A673 (cell line): ENCODE measurements around the gene BCAT1. TPM values are rescaled to one million over a fixed set of nuclear protein-coding genes. Genes with fewer than 3 reads are reported as not detected.

ENCODE experiments used
- BruUV-seq: library from RNA; stranded (reverse); fragments of 400-500 nt; replicated peaks from 2 replicates; lab custom pipeline; 2021; lab: Mats Ljungman, UMichigan
- CTCF ChIA-PET: fragments of 300-600 bp; sonication (Branson Sonifier 250); formaldehyde crosslinking; loops from one replicate; lab custom pipeline; 2022; ENCODE audit warnings: antibody characterized with exemption; lab: Charles Lee
- POLR2A ChIA-PET: fragments of 300-600 bp; sonication (Branson Sonifier 250); formaldehyde crosslinking; loops from one replicate; lab custom pipeline; 2022; ENCODE audit warnings: antibody characterized with exemption; ENCODE audit not compliant: low non-redundant PET; lab: Charles Lee
- DNase-seq: peaks from one replicate; pipeline ENCODE4 v3.0.0-alpha.2; 2015; ENCODE audit warnings: low spot score
- H3K27ac ChIP-seq: fragments of 200-600 bp; sonication (generic); 2 replicates; pipeline ENCODE4 v1.5.1; 2016; ENCODE audit warnings: mixed run types, low read depth, mild to moderate bottlenecking, mixed read lengths, antibody characterized with exemption, low read length; ENCODE audit not compliant: poor library complexity, severe bottlenecking
- H3K27me3 ChIP-seq: fragments of 200-600 bp; sonication (generic); replicated peaks from 2 replicates; pipeline ENCODE4 v1.6.1; 2017; ENCODE audit warnings: mixed run types, low read depth, mild to moderate bottlenecking, mixed read lengths, antibody characterized with exemption, low read length; ENCODE audit not compliant: insufficient read depth, poor library complexity
- H3K36me3 ChIP-seq: fragments of 200-600 bp; sonication (generic); 2 replicates; pipeline ENCODE4 v1.6.1; 2016; ENCODE audit warnings: mixed run types, mild to moderate bottlenecking, mixed read lengths, antibody characterized with exemption, low read length; ENCODE audit not compliant: insufficient read depth, poor library complexity, severe bottlenecking
- H3K4me1 ChIP-seq: fragments of 200-600 bp; sonication (generic); 2 replicates; pipeline ENCODE4 v1.6.1; 2017; ENCODE audit warnings: mixed run types, mild to moderate bottlenecking, mixed read lengths, antibody characterized with exemption, low read length; ENCODE audit not compliant: insufficient read depth, poor library complexity, severe bottlenecking
- H3K4me3 ChIP-seq: fragments of 200-600 bp; sonication (generic); 2 replicates; pipeline ENCODE4 v1.5.1; 2016; ENCODE audit warnings: low read depth, mixed run types, mild to moderate bottlenecking, mixed read lengths, low read length; ENCODE audit not compliant: poor library complexity, severe bottlenecking
- H3K9me3 ChIP-seq: fragments of 200-600 bp; sonication (generic); 2 replicates; pipeline ENCODE4 v1.6.1; 2016; ENCODE audit warnings: mixed run types, low read depth, mild to moderate bottlenecking, mixed read lengths, antibody characterized with exemption, low read length; ENCODE audit not compliant: poor library complexity, severe bottlenecking
- CTCF ChIP-seq: fragments of 300-800, 200-600 bp; sonication (generic); conservative IDR thresholded peaks from 2 replicates; pipeline ENCODE4 v1.5.1; 2017; ENCODE audit warnings: low read depth, mild to moderate bottlenecking, antibody characterized with exemption, low read length, moderate library complexity, mixed read lengths
- EZH2 ChIP-seq: fragments of 200-600 bp; sonication (generic); IDR thresholded peaks from 2 replicates; pipeline ENCODE4 v1.6.1; 2017; ENCODE audit warnings: borderline replicate concordance, low read depth, mild to moderate bottlenecking, mixed read lengths, antibody characterized with exemption, low read length; ENCODE audit not compliant: poor library complexity, severe bottlenecking
- intact Hi-C: fragments of 100-400 bp; cut with micrococcal nuclease; formaldehyde crosslinking; loops from one replicate; pipeline ENCODE4 v1.10.0; 2022; ENCODE audit not compliant: unreplicated experiment
- total RNA-seq: library from RNA; stranded (reverse); gene quantifications from 2 replicates; pipeline ENCODE4 v1.2.3, GENCODE V29; 2021

The BCAT1 gene
- total RNA-seq, 1 experiment from 2014 or later, result 195 TPM

- BruUV-seq, result no TSS peak
- peaks cover 9% of the 10 kb centered on the region for H3K36me3 ChIP-seq
- intact Hi-C loops, result no loop called here
- no peak overlapping the region for H3K27ac ChIP-seq
- H3K4me1 ChIP-seq, result no peaks in the 10 kb centered on the region
- POLR2A ChIA-PET, result no interaction called here
- TF ChIP-seq CTCF (no peak), EZH2 (no peak)
- no peak overlapping the region for H3K4me3 ChIP-seq
- H3K27me3 ChIP-seq, result no peaks in the 10 kb centered on the region
- DNase-seq, result no peak
- CTCF ChIA-PET, result no interaction called here
- no peaks in the 10 kb centered on the region for H3K9me3 ChIP-seq
Measured at GRCh38 chr12:24890048-24890803, 58.7 kb downstream of the BCAT1 start.

- no peak for DNase-seq
- BruUV-seq, result no TSS peak
- no peak for TF ChIP-seq EZH2
- no peak for TF ChIP-seq CTCF
- Histone ChIP-seq H3K36me3 (peaks cover 9% of the 10 kb centered on the region), H3K4me1 (no peaks in the 10 kb centered on the region), H3K27me3 (no peaks in the 10 kb centered on the region), H3K27ac (no peak overlapping the region), H3K4me3 (no peak overlapping the region), H3K9me3 (no peaks in the 10 kb centered on the region)
- intact Hi-C loops, result no loop called here
- POLR2A ChIA-PET, result no interaction called here
- CTCF ChIA-PET, result no interaction called here
Measured at GRCh38 chr12:24889411-24889810, 59.5 kb downstream of the BCAT1 start.

GRCh38 chr12:24888813-24889212 lies 60.1 kb downstream of the BCAT1 start:
- Histone ChIP-seq H3K27me3 (no peaks in the 10 kb centered on the region), H3K4me1 (no peaks in the 10 kb centered on the region), H3K4me3 (no peak overlapping the region), H3K36me3 (peaks cover 5% of the 10 kb centered on the region), H3K9me3 (no peaks in the 10 kb centered on the region), H3K27ac (no peak overlapping the region)
- no peak for DNase-seq
- TF ChIP-seq EZH2, result no peak
- no peak for TF ChIP-seq CTCF
- ChIA-PET CTCF (no interaction called here), POLR2A (no interaction called here)
- BruUV-seq, result no TSS peak
- intact Hi-C loops, result no loop called here
